CD4-positive, CD25-positive, alpha-beta regulatory T cell (primary cell): ENCODE measurements around the gene UBL4B. TPM values are rescaled to one million over a fixed set of nuclear protein-coding genes. Genes with fewer than 3 reads are reported as not detected.

Experiments
- ATAC-seq, 2 donors: fragments of 150-1000 bp; cut with Tn5 transposase; one replicate each; pipeline ENCODE4 v1.10.0; 2021; ENCODE audit warnings: low read depth in 2 of 2, moderate number of reproducible peaks in 2 of 2, moderate library complexity in 1 of 2
- DNase-seq, 3 donors: peaks; one replicate each; pipeline versions ENCODE4 v3.0.0 to v3.0.0-alpha.2; 2012 to 2022; ENCODE audit warnings: mixed read lengths in 1 of 3
- H3K27ac ChIP-seq: one replicate; pipeline ENCODE4 v1.7.0; 2013; ENCODE audit warnings: mild to moderate bottlenecking, low read length; ENCODE audit not compliant: insufficient read depth, poor library complexity, severe bottlenecking
- H3K27me3 ChIP-seq: one replicate; pipeline ENCODE4 v1.7.0; 2013; ENCODE audit warnings: low read length; ENCODE audit not compliant: control insufficient read depth, insufficient read depth
- H3K36me3 ChIP-seq: one replicate; pipeline ENCODE4 v1.7.0; 2013; ENCODE audit warnings: mild to moderate bottlenecking, low read length, moderate library complexity; ENCODE audit not compliant: control insufficient read depth, insufficient read depth
- H3K4me1 ChIP-seq: 2 replicates; pipeline ENCODE4 v1.7.0; 2013; ENCODE audit warnings: mild to moderate bottlenecking, low read length; ENCODE audit not compliant: insufficient read depth, control insufficient read depth, poor library complexity, severe bottlenecking
- H3K4me3 ChIP-seq: one replicate; pipeline ENCODE4 v1.7.0; 2013; ENCODE audit warnings: low read depth, mild to moderate bottlenecking, low read length, moderate library complexity
- H3K9me3 ChIP-seq, 2 experiments: 1 replicate in 1 of 2; 2 replicates in 1 of 2; pipeline ENCODE4 v1.7.0; 2013; ENCODE audit warnings: low read length in 2 of 2, mild to moderate bottlenecking in 1 of 2, moderate library complexity in 1 of 2; ENCODE audit not compliant: control insufficient read depth in 2 of 2
- H3K27ac Mint-ChIP-seq, 3 donors: one replicate each; pipeline ENCODE4 v1.8.0; 2020 to 2022; ENCODE audit warnings: mild to moderate bottlenecking in 3 of 3, mixed read lengths in 3 of 3, moderate library complexity in 2 of 3
- H3K27me3 Mint-ChIP-seq: one replicate; pipeline ENCODE4 v1.8.0; 2022; ENCODE audit warnings: mild to moderate bottlenecking, mixed read lengths
- H3K36me3 Mint-ChIP-seq: one replicate; pipeline ENCODE4 v1.8.0; 2020; ENCODE audit warnings: mixed read lengths
- H3K4me1 Mint-ChIP-seq, 4 donors: one replicate each; pipeline ENCODE4 v1.8.0; 2020 to 2022; ENCODE audit warnings: mixed read lengths in 4 of 4, mild to moderate bottlenecking in 1 of 4
- H3K4me3 Mint-ChIP-seq, 4 donors: one replicate each; pipeline ENCODE4 v1.8.0; 2020 to 2022; ENCODE audit warnings: mild to moderate bottlenecking in 4 of 4, mixed read lengths in 4 of 4, moderate library complexity in 3 of 4
- H3K9me3 Mint-ChIP-seq, 7 donors: one replicate each; pipeline ENCODE4 v1.8.0; 2020 to 2022; ENCODE audit warnings: mixed read lengths in 7 of 7, mild to moderate bottlenecking in 3 of 7, moderate library complexity in 2 of 7
- polyA plus RNA-seq, 4 donors: library from polyadenylated mRNA; unstranded; fragments of 300-500 nt; fragmentation: Illumina TruSeq; gene quantifications; one replicate each; pipeline ENCODE4 v1.2.3, GENCODE V29; 2021
- total RNA-seq: library from RNA; stranded (reverse); gene quantifications from one replicate; pipeline ENCODE4 v1.2.3, GENCODE V29; 2022

The UBL4B gene
- total and polyA plus RNA-seq, 5 donors from 2014 or later: not detected

DNA sequence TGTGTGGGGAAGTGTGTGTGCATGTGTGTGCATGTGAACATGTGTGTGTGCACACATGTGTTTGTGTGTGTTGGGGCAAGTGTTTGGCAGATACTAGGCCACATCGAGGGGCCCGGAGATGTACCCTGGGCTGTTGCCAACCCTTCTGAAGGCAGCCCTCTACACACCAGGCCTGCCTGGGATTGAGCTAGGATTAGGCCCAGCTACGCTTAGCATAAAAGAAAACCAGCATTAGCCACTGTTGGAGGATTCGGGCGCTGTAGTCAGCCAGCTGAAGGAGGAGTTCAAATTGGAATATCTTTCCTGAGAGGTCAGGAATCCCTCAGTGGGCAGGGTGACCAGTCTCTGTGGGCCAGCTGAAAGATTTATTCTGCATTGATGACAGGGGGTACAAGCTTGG is 31.2 kb upstream of the UBL4B start:
- Histone ChIP-seq H3K4me3 (no peak overlapping the region), H3K27me3 (peaks cover 25% of the 10 kb centered on the region), H3K27ac (no peak overlapping the region), H3K9me3 (no peaks in the 10 kb centered on the region), H3K36me3 (no peaks in the 10 kb centered on the region), H3K4me1 (peaks cover 18% of the 10 kb centered on the region)
- Mint-ChIP-seq H3K36me3 (no peaks in the 10 kb centered on the region), H3K27ac (no peak overlapping the region), H3K9me3 (no peaks in the 10 kb centered on the region), H3K4me3 (no peak overlapping the region), H3K4me1 (peaks cover 5 to 13% (median 8%) of the 10 kb centered on the region in 4 donors), H3K27me3 (peaks cover 69% of the 10 kb centered on the region)
- no peak for ATAC-seq
- no peak for DNase-seq

DNA sequence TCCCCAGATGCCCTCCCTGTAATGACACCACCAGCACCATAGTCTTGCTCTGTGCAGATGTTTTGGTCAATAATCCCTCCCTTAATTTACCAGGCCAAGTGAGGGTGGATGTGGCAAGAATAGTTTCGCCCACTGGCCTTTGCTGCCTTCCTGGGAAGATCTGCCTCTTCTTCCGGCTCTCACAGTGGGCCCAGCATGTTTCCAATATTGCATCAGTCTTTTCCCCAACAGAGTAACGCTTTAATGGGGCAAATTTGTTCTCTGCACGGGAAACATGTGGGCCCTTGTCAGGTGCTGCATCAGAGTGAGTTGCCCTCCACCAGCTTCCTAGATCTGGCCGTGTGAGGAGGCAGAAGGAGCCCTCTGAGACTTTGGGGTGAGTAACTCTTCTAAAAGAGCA is 29.8 kb upstream of the UBL4B start:
- H3K4me3 Mint-ChIP-seq: peak overlapping the region in 2 of 4 donors; percentile 7 to 42
- H3K4me1 Mint-ChIP-seq: peaks cover 5 to 13% (median 8%) of the 10 kb centered on the region in 4 donors
- H3K36me3 Mint-ChIP-seq: no peaks in the 10 kb centered on the region
- H3K27me3 Mint-ChIP-seq: peaks cover 76% of the 10 kb centered on the region
- H3K36me3 ChIP-seq: no peaks in the 10 kb centered on the region
- H3K27ac ChIP-seq: no peak overlapping the region
- peaks cover 0 to 3% (median 0%) of the 10 kb centered on the region in 7 donors for H3K9me3 Mint-ChIP-seq
- ATAC-seq (no peak), DNase-seq (no peak)
- peaks cover 18% of the 10 kb centered on the region for H3K4me1 ChIP-seq
- no peak overlapping the region for H3K27ac Mint-ChIP-seq
- H3K4me3 ChIP-seq: no peak overlapping the region
- peaks cover 30% of the 10 kb centered on the region for H3K27me3 ChIP-seq
- H3K9me3 ChIP-seq: no peaks in the 10 kb centered on the region

DNA sequence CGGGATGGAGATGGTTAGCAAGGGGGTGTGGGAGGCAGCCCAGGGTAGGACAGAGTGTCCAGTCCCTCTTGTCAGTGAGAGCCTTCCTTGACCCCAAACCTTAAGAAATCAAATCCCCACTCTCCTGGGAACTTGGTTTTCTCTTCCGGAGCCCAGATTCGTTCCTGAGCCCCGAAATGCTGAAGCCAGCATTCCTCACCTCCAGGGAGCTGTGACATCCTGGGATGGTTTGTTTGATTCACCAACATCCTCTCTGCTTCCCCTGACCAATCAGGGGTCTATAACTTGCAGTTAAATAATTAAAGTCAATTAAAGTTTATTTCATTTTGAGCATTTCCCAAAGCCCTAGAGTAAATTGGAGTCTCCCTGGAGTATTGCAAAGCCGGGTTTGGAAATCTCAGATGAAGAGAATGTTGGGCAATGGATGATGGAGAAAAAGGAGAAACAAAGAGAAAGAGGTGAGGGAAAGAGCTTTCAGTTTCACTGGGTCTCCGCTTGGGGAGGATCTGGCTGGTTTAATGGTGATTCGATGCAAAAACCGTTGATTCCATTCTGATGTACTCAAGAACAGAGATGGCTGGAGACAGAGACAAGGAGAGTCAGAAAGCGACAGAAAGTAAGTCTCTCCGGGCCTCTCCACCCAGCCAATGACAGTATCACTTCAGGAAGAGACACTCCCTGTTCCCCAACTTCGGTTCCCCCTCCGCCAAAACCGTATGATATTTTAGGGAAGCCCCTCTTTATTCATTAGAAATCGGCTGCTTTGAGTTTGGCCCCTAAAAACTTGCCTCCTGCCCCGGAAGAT is 29.0 kb upstream of the UBL4B start:
- peak overlapping the region; percentile 73 to 94 (median 86) for H3K4me3 Mint-ChIP-seq
- peaks cover 0 to 3% (median 0%) of the 10 kb centered on the region in 7 donors for H3K9me3 Mint-ChIP-seq
- H3K27me3 ChIP-seq: peaks cover 33% of the 10 kb centered on the region
- H3K4me3 ChIP-seq: peak overlapping the region; percentile 51
- DNase-seq (no peak), ATAC-seq (no peak)
- no peaks in the 10 kb centered on the region for H3K36me3 ChIP-seq
- no peaks in the 10 kb centered on the region for H3K36me3 Mint-ChIP-seq
- H3K4me1 ChIP-seq: peaks cover 18% of the 10 kb centered on the region
- peaks cover 79% of the 10 kb centered on the region for H3K27me3 Mint-ChIP-seq
- no peaks in the 10 kb centered on the region for H3K9me3 ChIP-seq
- peaks cover 5 to 18% (median 9%) of the 10 kb centered on the region in 4 donors for H3K4me1 Mint-ChIP-seq
- no peak overlapping the region for H3K27ac Mint-ChIP-seq
- no peak overlapping the region for H3K27ac ChIP-seq

DNA sequence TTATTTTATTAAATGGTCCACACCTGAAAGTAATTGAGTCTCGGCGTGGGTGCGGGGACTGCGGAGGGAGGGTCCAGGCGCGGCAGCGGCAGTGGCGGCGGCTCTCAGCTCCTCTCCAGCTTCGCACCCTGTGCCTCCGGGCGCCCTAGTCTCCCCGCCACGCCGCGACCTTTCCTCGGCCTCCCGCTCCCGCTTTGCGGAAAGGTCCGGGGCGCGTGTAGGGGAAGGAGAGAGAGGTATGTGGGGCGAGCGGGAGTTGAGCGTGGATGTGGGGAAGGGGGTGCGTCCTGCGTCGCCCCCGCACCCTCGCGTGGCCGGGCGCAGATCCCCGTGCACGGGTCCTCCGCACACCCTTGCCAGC is 28.4 kb upstream of the UBL4B start:
- ATAC-seq: no peak
- H3K36me3 Mint-ChIP-seq: no peaks in the 10 kb centered on the region
- no peaks in the 10 kb centered on the region for H3K36me3 ChIP-seq
- H3K27me3 Mint-ChIP-seq: peaks cover 78% of the 10 kb centered on the region
- peak overlapping the region; percentile 51 for H3K4me3 ChIP-seq
- no peaks in the 10 kb centered on the region for H3K9me3 ChIP-seq
- H3K27ac Mint-ChIP-seq: no peak overlapping the region
- peaks cover 36% of the 10 kb centered on the region for H3K27me3 ChIP-seq
- DNase-seq: no peak
- H3K9me3 Mint-ChIP-seq: peaks cover 0 to 3% (median 0%) of the 10 kb centered on the region in 7 donors
- H3K4me1 ChIP-seq: peaks cover 18% of the 10 kb centered on the region
- peak overlapping the region; percentile 73 to 94 (median 86) for H3K4me3 Mint-ChIP-seq
- H3K4me1 Mint-ChIP-seq: peaks cover 5 to 18% (median 9%) of the 10 kb centered on the region in 4 donors
- no peak overlapping the region for H3K27ac ChIP-seq

DNA sequence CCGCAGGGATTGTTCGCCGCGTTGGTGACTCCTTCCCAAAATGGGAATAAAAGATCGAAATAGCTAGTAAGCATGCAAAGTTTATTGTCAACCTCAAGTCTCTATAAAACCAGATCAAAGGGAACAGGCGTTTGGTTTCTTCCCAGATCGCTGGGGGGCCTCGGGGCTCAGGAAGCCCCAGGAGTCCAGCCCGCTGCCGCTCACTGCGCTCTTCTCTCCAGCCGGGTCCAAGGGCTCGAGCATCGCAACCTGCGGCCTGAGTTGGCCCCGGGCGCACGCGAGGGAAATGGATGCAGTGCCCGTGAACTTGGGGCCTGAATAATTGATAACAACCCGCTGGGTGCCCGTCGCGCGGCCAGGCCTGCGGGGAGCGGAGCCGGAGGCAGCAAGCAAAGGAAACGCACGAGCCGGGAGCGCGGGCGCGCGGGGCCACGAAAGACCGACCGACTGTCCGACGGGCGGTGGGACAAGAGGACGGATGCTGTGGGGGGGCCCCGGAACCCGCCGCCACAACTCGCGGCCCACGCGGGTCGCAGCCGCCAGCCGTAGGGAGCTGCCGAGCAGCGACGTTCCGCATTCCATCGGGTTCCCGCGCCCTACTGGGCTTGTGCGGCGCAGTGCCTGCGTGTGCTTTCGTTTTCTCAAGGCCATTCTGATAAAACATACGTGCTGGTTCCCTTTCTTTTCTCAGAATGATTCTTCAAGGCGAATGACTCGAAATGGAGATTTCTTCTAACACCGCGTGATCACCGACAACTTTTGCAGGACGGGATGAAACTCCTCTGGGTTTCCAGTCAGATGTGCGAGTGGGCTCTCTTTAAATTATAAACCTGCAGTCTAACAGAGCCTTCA is 27.8 kb upstream of the UBL4B start:
- Histone ChIP-seq H3K27ac (no peak overlapping the region), H3K27me3 (peaks cover 36% of the 10 kb centered on the region), H3K9me3 (no peaks in the 10 kb centered on the region), H3K4me3 (peak overlapping the region; percentile 70), H3K4me1 (peaks cover 18% of the 10 kb centered on the region), H3K36me3 (no peaks in the 10 kb centered on the region)
- peak in 2 of 3 donors; percentile 19 to 58 for DNase-seq
- peaks cover 77% of the 10 kb centered on the region for H3K27me3 Mint-ChIP-seq
- peaks cover 0 to 3% (median 0%) of the 10 kb centered on the region in 7 donors for H3K9me3 Mint-ChIP-seq
- H3K4me3 Mint-ChIP-seq: peak overlapping the region; percentile 73 to 94 (median 86)
- ATAC-seq: no peak
- peaks cover 5 to 18% (median 9%) of the 10 kb centered on the region in 4 donors for H3K4me1 Mint-ChIP-seq
- no peaks in the 10 kb centered on the region for H3K36me3 Mint-ChIP-seq
- no peak overlapping the region for H3K27ac Mint-ChIP-seq

DNA sequence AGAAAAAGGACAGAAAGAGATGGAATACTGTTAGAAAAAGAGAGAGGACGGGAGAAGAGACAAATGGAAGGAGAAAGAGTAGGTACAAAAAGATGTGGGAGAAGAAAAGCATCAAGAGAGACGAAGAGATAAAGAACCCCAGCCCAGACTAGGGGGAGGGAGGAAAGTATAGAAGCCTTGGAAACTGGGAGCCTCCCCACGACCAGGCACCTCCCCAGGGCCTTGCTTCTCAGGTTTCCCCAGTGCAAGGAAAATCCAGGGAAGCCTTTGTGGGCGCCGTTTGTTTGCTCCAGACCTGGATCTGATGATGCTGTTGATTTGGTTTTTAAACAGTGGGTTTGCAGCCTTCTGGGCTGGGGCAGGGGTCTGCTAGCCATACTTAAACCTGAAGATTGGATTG is 26.6 kb upstream of the UBL4B start:
- Histone ChIP-seq H3K27ac (no peak overlapping the region), H3K4me1 (peaks cover 18% of the 10 kb centered on the region), H3K36me3 (no peaks in the 10 kb centered on the region), H3K9me3 (no peaks in the 10 kb centered on the region), H3K27me3 (peaks cover 36% of the 10 kb centered on the region), H3K4me3 (no peak overlapping the region)
- Mint-ChIP-seq H3K36me3 (no peaks in the 10 kb centered on the region), H3K4me1 (peaks cover 5 to 18% (median 9%) of the 10 kb centered on the region in 4 donors), H3K9me3 (peaks cover 0 to 3% (median 0%) of the 10 kb centered on the region in 7 donors), H3K27me3 (peaks cover 83% of the 10 kb centered on the region), H3K27ac (no peak overlapping the region), H3K4me3 (peak overlapping the region; percentile 3 to 76 (median 55))
- ATAC-seq: no peak
- DNase-seq: no peak

DNA sequence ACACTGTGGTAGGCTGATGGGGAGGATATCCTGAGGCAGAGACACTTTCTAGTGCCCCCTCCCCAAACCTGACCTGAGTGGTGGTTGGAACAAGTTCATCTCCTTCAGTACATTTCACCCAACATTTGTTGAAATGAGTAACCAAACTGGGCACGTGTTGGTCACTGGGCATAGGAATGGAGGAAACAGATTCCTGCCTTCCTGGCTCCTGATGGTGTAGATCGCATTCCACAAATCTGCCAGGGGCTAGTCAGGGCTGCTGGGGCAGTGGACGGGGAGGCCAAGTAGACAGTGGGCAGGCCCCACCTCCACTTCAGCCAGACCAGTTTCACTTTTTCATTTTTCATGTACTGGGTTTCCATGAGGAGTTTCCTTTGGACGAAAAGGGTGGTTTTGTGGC is 25.3 kb upstream of the UBL4B start:
- peaks cover 5 to 18% (median 9%) of the 10 kb centered on the region in 4 donors for H3K4me1 Mint-ChIP-seq
- H3K27ac ChIP-seq: no peak overlapping the region
- H3K36me3 Mint-ChIP-seq: no peaks in the 10 kb centered on the region
- no peak overlapping the region for H3K27ac Mint-ChIP-seq
- DNase-seq: no peak
- peaks cover 18% of the 10 kb centered on the region for H3K4me1 ChIP-seq
- peaks cover 83% of the 10 kb centered on the region for H3K27me3 Mint-ChIP-seq
- ATAC-seq: no peak
- H3K27me3 ChIP-seq: peaks cover 35% of the 10 kb centered on the region
- no peak overlapping the region for H3K4me3 Mint-ChIP-seq
- no peaks in the 10 kb centered on the region for H3K9me3 ChIP-seq
- H3K4me3 ChIP-seq: no peak overlapping the region
- peaks cover 0 to 3% (median 0%) of the 10 kb centered on the region in 7 donors for H3K9me3 Mint-ChIP-seq
- no peaks in the 10 kb centered on the region for H3K36me3 ChIP-seq
